Smooth muscle cell (in vitro differentiated cells): ENCODE measurements around the gene CLN6. TPM values are rescaled to one million over a fixed set of nuclear protein-coding genes. Genes with fewer than 3 reads are reported as not detected.

ENCODE experiments used
- DNase-seq: peaks from one replicate; lab custom pipeline; 2025; ENCODE audit not compliant: unreplicated experiment; lab: John Stamatoyannopoulos, UW
- H2AFZ ChIP-seq: fragments of 200-600 bp; sonication (generic); 2 replicates; pipeline ENCODE4 v1.6.0; 2016; ENCODE audit warnings: antibody characterized with exemption, low read depth, mild to moderate bottlenecking
- H3F3A ChIP-seq: fragments of 200-600 bp; sonication (generic); 2 replicates; pipeline ENCODE4 v1.6.0; 2017; ENCODE audit warnings: antibody characterized with exemption, low read depth
- H3K27ac ChIP-seq: fragments of 200-600 bp; sonication (generic); 2 replicates; pipeline ENCODE4 v1.5.1; 2016; ENCODE audit warnings: low read depth, mild to moderate bottlenecking
- H3K27me3 ChIP-seq: fragments of 200-600 bp; sonication (generic); 2 replicates; pipeline ENCODE4 v1.6.1; 2016; ENCODE audit warnings: low read depth, mild to moderate bottlenecking
- H3K36me3 ChIP-seq: fragments of 200-600 bp; sonication (generic); 2 replicates; pipeline ENCODE4 v1.5.1; 2016; ENCODE audit warnings: low read depth
- H3K4me1 ChIP-seq: fragments of 200-600 bp; sonication (generic); 2 replicates; pipeline ENCODE4 v1.5.1; 2016; ENCODE audit warnings: low read depth
- H3K4me2 ChIP-seq: fragments of 200-600 bp; sonication (generic); 2 replicates; pipeline ENCODE4 v1.6.0; 2016; ENCODE audit warnings: mild to moderate bottlenecking
- H3K4me3 ChIP-seq: fragments of 200-600 bp; sonication (generic); 2 replicates; pipeline ENCODE4 v1.5.1; 2016; ENCODE audit warnings: mild to moderate bottlenecking
- H3K79me2 ChIP-seq: fragments of 200-600 bp; sonication (generic); 2 replicates; pipeline ENCODE4 v1.6.0; 2016; ENCODE audit warnings: low read depth, mild to moderate bottlenecking
- H3K9ac ChIP-seq: fragments of 200-600 bp; sonication (generic); 2 replicates; pipeline ENCODE4 v1.6.0; 2016; ENCODE audit warnings: low read depth
- H3K9me3 ChIP-seq: fragments of 200-600 bp; sonication (generic); replicated peaks from 2 replicates; pipeline ENCODE4 v1.5.1; 2016; ENCODE audit warnings: low read depth
- H4K20me1 ChIP-seq: fragments of 200-600 bp; sonication (generic); 2 replicates; pipeline ENCODE4 v1.6.0; 2016; ENCODE audit warnings: low read depth
- CTCF ChIP-seq: fragments of 200-600 bp; sonication (generic); IDR thresholded peaks from 2 replicates; pipeline ENCODE4 v1.5.1; 2017; ENCODE audit warnings: borderline replicate concordance, mild to moderate bottlenecking, antibody characterized with exemption; ENCODE audit not compliant: insufficient read depth, poor library complexity, severe bottlenecking
- WGBS: methylation state at CpG from one replicate; pipeline ENCODE4 v1.1.7; 2016; ENCODE audit warnings: low lambda C conversion rate; 5-methylcytosine and 5-hydroxymethylcytosine counted together
- polyA plus RNA-seq: library from polyadenylated mRNA; unstranded; fragments of >200 nt; fragmentation: Nextera tagmentation; extraction: Ambion mirVana; gene quantifications from 2 replicates; pipeline ENCODE4 v1.2.1, GENCODE V29; 2016
- total RNA-seq: library from RNA; depleted of rRNA; stranded (reverse); fragments of >200 nt; gene quantifications from 2 replicates; pipeline ENCODE4 v1.2.3, GENCODE V29; 2014

The CLN6 gene
- total and polyA plus RNA-seq, 2 experiments from 2014 or later, result 2.5 to 15.2 TPM

GRCh38 chr15:68249058-68249713, 19.7 kb upstream of the CLN6 start:
- no peak overlapping the region for H3K9ac ChIP-seq
- no peak overlapping the region for H3K4me3 ChIP-seq
- H3K27ac ChIP-seq, result no peak overlapping the region
- no peaks in the 10 kb centered on the region for H3K27me3 ChIP-seq
- no peaks in the 10 kb centered on the region for H3K9me3 ChIP-seq
- no peaks in the 10 kb centered on the region for H3K36me3 ChIP-seq
- H3F3A ChIP-seq, result no peaks in the 10 kb centered on the region
- WGBS, result 84% methylated on average over 3 of the region's 3 CpGs
- no peak for DNase-seq
- no peaks in the 10 kb centered on the region for H4K20me1 ChIP-seq
- H3K79me2 ChIP-seq, result no peaks in the 10 kb centered on the region
- TF ChIP-seq CTCF, result no peak
- H3K4me1 ChIP-seq, result no peaks in the 10 kb centered on the region
- H3K4me2 ChIP-seq, result no peak overlapping the region
- no peak overlapping the region for H2AFZ ChIP-seq

- Histone ChIP-seq H3K27me3 (no peaks in the 10 kb centered on the region), H3F3A (no peaks in the 10 kb centered on the region), H4K20me1 (no peaks in the 10 kb centered on the region), H3K4me2 (no peak overlapping the region), H3K27ac (no peak overlapping the region), H3K4me1 (no peaks in the 10 kb centered on the region), H3K9me3 (no peaks in the 10 kb centered on the region), H3K36me3 (no peaks in the 10 kb centered on the region), H3K9ac (no peak overlapping the region), H3K4me3 (no peak overlapping the region), H3K79me2 (no peaks in the 10 kb centered on the region), H2AFZ (no peak overlapping the region)
- no peak for TF ChIP-seq CTCF
- WGBS, result 91% methylated on average over 1 of the region's 1 CpG
- no peak for DNase-seq
Measured at GRCh38 chr15:68244235-68244634, 14.7 kb upstream of the CLN6 start.

- WGBS, result 89% methylated on average over 5 of the region's 5 CpGs
- Histone ChIP-seq H3K9me3 (no peaks in the 10 kb centered on the region), H3K9ac (no peak overlapping the region), H3K27me3 (no peaks in the 10 kb centered on the region), H3K4me3 (no peak overlapping the region), H2AFZ (no peak overlapping the region), H3K27ac (no peak overlapping the region), H3F3A (no peaks in the 10 kb centered on the region), H3K4me2 (no peak overlapping the region), H3K4me1 (no peaks in the 10 kb centered on the region), H3K79me2 (no peaks in the 10 kb centered on the region), H4K20me1 (no peaks in the 10 kb centered on the region), H3K36me3 (no peaks in the 10 kb centered on the region)
- no peak for TF ChIP-seq CTCF
- DNase-seq, result no peak
Measured at GRCh38 chr15:68241088-68241935, 11.8 kb upstream of the CLN6 start.

- Histone ChIP-seq H3K27me3 (no peaks in the 10 kb centered on the region), H3K4me2 (no peak overlapping the region), H3K79me2 (no peaks in the 10 kb centered on the region), H3K4me3 (no peak overlapping the region), H3K4me1 (no peaks in the 10 kb centered on the region), H3K36me3 (no peaks in the 10 kb centered on the region), H3K9ac (no peak overlapping the region), H3K9me3 (no peaks in the 10 kb centered on the region), H3F3A (no peaks in the 10 kb centered on the region), H4K20me1 (no peaks in the 10 kb centered on the region), H2AFZ (no peak overlapping the region), H3K27ac (no peak overlapping the region)
- no peak for DNase-seq
- no peak for TF ChIP-seq CTCF
Measured at GRCh38 chr15:68239025-68239424, 9.5 kb upstream of the CLN6 start.
